ENCODE measurements around the gene GDPD4. TPM values are rescaled to one million over a fixed set of nuclear protein-coding genes. Genes with fewer than 3 reads are reported as not detected.

GDPD4 gene
- total RNA-seq, 1 donor from 2014 or later: not detected

DNA sequence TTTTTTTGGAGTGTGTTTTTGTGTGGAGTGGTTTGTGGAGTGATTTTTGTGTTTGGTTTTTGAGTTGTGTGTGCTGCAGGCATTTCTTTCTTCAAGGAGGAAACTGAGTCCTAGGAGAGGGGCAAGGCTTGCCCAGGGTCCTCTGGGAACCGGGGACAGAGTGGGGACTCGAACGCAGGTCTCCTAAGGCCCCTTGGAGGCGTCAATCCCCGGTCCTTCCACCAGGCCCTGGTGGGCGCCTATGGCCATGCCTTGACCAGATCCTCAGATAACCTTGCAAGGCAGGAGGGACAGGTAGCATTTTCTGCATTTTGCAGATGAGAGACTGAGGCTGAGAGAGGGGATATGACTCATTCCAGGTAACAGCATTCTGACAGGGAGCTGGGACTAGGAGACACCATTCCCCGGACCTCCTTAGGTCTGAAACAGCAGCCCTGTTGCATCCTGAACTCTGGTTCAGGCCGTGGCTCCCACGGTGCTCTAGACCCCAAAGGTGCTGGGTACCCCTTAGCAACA lies 134.3 kb downstream of the GDPD4 start:
- Mint-ChIP-seq H3K4me3 (no peak overlapping the region), H3K4me1 (no peaks in the 10 kb centered on the region), H3K27me3 (no peaks in the 10 kb centered on the region), H3K27ac (no peak overlapping the region), H3K9me3 (no peaks in the 10 kb centered on the region), H3K36me3 (ENCODE audit: low read depth) (no peaks in the 10 kb centered on the region)
- DNase-seq: no peak
- intact Hi-C loops (cut with micrococcal nuclease): no loop called here

Other genes with a start within 250 kb of the GDPD4 start
- gene CAPN5, start 234.7 kb downstream of the GDPD4 start, total RNA-seq: 0.30 TPM in 1 of 2 replicates, not detected in the other
- not detected in 2 replicates for gene OMP, start 198.8 kb downstream of the GDPD4 start, total RNA-seq
- 0.07 TPM in 1 of 2 replicates, not detected in the other for gene MYO7A, start 173.4 kb downstream of the GDPD4 start, total RNA-seq
- 32.1 and 33.1 TPM in 2 replicates for gene PAK1, start 172.4 kb upstream of the GDPD4 start, total RNA-seq

Data from activated CD4-positive, alpha-beta T cell treated with anti-CD3 and anti-CD28 coated beads, Interleukin-2, amount 10 ng/mL, durations not matched to agents 24 days and 14 days (primary cell).